ENCODE results near the gene SPNS3. TPM values are rescaled to one million over a fixed set of nuclear protein-coding genes. Genes with fewer than 3 reads are reported as not detected.

SPNS3 gene
- total RNA-seq, 4 donors from 2014 or later, result 0.69 TPM; not detected in 3

- H3K36me3 ChIP-seq, result no peaks in the 10 kb centered on the region
- H3K27me3 ChIP-seq, result no peaks in the 10 kb centered on the region
- intact Hi-C loops (cut with DNase I; ENCODE audit: low total_unique reads), result no loop called here
- no peak for TF ChIP-seq CTCF (IDR thresholded peaks at IDR 0.05)
- no peak overlapping the region for H3K27ac ChIP-seq
- no peak for DNase-seq
- H3K9me3 ChIP-seq, result no peaks in the 10 kb centered on the region
- no peaks in the 10 kb centered on the region for H3K4me1 ChIP-seq
- H3K4me3 ChIP-seq, result no peak overlapping the region
These were observed 39.3 kb upstream of the SPNS3 start for GRCh38 chr17:4394208-4395110.

- Histone ChIP-seq H3K4me3 (no peak overlapping the region), H3K4me1 (no peaks in the 10 kb centered on the region), H3K9me3 (no peaks in the 10 kb centered on the region), H3K27ac (no peak overlapping the region), H3K36me3 (no peaks in the 10 kb centered on the region), H3K27me3 (no peaks in the 10 kb centered on the region)
- TF ChIP-seq POLR2A (IDR thresholded peaks at IDR 0.05) (no peak), CTCF (IDR thresholded peaks at IDR 0.05) (no peak)
- intact Hi-C loops (cut with DNase I; ENCODE audit: low total_unique reads), result no loop called here
- no peak for DNase-seq
These were observed 38.6 kb upstream of the SPNS3 start for GRCh38 chr17:4395111-4395478.

- TF ChIP-seq CTCF (IDR thresholded peaks at IDR 0.05) (no peak), POLR2A (IDR thresholded peaks at IDR 0.05) (no peak)
- no peak for DNase-seq
- no peak overlapping the region for H3K27ac ChIP-seq
- no peaks in the 10 kb centered on the region for H3K9me3 ChIP-seq
- H3K4me1 ChIP-seq, result no peaks in the 10 kb centered on the region
- H3K27me3 ChIP-seq, result no peaks in the 10 kb centered on the region
- no peak overlapping the region for H3K4me3 ChIP-seq
- H3K36me3 ChIP-seq, result no peaks in the 10 kb centered on the region
- intact Hi-C loops (cut with DNase I; ENCODE audit: low total_unique reads), result no loop called here
These were observed 35.9 kb upstream of the SPNS3 start for GRCh38 chr17:4397840-4398239.

GRCh38 chr17:4405038-4405669 lies 28.6 kb upstream of the SPNS3 start:
- H3K27ac ChIP-seq, result no peak overlapping the region
- intact Hi-C loops (cut with DNase I; ENCODE audit: low total_unique reads), result no loop called here
- H3K36me3 ChIP-seq, result no peaks in the 10 kb centered on the region
- no peak for DNase-seq
- TF ChIP-seq POLR2A (IDR thresholded peaks at IDR 0.05) (no peak), CTCF (IDR thresholded peaks at IDR 0.05) (no peak)
- no peaks in the 10 kb centered on the region for H3K9me3 ChIP-seq
- no peak overlapping the region for H3K4me3 ChIP-seq
- no peaks in the 10 kb centered on the region for H3K4me1 ChIP-seq
- no peaks in the 10 kb centered on the region for H3K27me3 ChIP-seq

- Histone ChIP-seq H3K4me3 (no peak overlapping the region), H3K9me3 (no peaks in the 10 kb centered on the region), H3K4me1 (no peaks in the 10 kb centered on the region), H3K36me3 (no peaks in the 10 kb centered on the region), H3K27ac (no peak overlapping the region), H3K27me3 (no peaks in the 10 kb centered on the region)
- intact Hi-C loops (cut with DNase I; ENCODE audit: low total_unique reads), result no loop called here
- no peak for TF ChIP-seq CTCF (IDR thresholded peaks at IDR 0.05)
- no peak for TF ChIP-seq POLR2A (IDR thresholded peaks at IDR 0.05)
- DNase-seq, result no peak
These were observed 28.0 kb upstream of the SPNS3 start for GRCh38 chr17:4405699-4406098.
